ENCODE results near the gene OR4C5.
"Not testable (repeated sequence)": the region's sequence is repeated elsewhere in the genome, so short reads cannot be mapped to it uniquely, and the experiment has no call there.

Gene OR4C5

GRCh38 chr11:48366365-48366764 is at the start of gene OR4C5:
Gene OR4C5 (minus strand): TSS chr11:48366465. CDS start chr11:48366465, 0 bp downstream.
- in situ Hi-C loops (cut with MboI; ENCODE audit: low sequenced_read_pairs), result no loop called here

GRCh38 chr11:48384670-48385069 is 18.4 kb upstream of the OR4C5 start:
- in situ Hi-C loops (cut with MboI; ENCODE audit: low sequenced_read_pairs), result no loop called here

DNA sequence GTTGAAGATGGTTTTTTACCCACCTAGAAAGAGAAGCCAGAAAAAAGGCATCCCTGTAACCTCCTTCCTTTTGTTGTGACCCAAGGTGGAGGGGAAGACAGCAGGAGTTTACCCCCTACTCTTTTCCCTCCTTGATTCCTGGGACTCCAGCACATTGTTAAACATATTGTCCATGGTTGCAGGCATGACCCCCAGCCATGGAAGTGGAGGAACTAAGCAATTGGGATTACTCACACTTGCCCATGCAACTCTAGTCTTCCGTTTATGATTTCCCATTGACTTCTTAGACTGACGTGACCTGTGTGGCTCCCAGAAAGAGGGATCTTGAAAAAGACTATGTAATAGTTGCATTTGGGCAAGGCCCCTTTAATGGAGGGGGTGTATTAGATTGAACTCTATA is 17.9 kb upstream of the OR4C5 start:
- in situ Hi-C loops (cut with MboI; ENCODE audit: low sequenced_read_pairs), result not testable (repeated sequence)

- in situ Hi-C loops (cut with MboI; ENCODE audit: low sequenced_read_pairs), result not testable (repeated sequence)
Observed at GRCh38 chr11:48361289-48361688, 5.0 kb downstream of the OR4C5 start.

GRCh38 chr11:48354677-48355076 is 11.6 kb downstream of the OR4C5 start:
- in situ Hi-C loops (cut with MboI; ENCODE audit: low sequenced_read_pairs), result no loop called here

- in situ Hi-C loops (cut with MboI; ENCODE audit: low sequenced_read_pairs), result no loop called here
Observed at GRCh38 chr11:48354013-48354412, 12.3 kb downstream of the OR4C5 start.

DNA sequence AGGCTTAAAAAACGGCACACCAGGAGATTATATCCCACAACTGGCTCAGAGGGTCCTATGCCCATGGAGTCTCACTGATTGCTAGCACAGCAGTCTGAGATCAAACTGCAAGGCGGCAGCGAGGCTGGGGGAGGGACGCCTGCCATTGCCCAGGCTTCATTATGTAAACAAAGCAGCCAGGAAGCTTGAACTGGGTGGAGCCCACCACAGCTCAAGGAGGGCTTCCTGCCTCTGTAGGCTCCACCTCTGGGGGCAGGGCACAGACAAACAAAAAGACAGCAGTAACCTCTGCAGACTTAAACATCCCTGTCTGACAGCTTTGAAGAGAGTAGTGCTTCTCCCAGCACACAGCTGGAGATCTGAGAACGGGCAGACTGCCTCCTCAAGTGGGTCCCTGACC is 20.0 kb downstream of the OR4C5 start:
- in situ Hi-C loops (cut with MboI; ENCODE audit: low sequenced_read_pairs), result not testable (repeated sequence)

GRCh38 chr11:48342505-48342904 is 23.8 kb downstream of the OR4C5 start:
- in situ Hi-C loops (cut with MboI; ENCODE audit: low sequenced_read_pairs), result not testable (repeated sequence)

DNA sequence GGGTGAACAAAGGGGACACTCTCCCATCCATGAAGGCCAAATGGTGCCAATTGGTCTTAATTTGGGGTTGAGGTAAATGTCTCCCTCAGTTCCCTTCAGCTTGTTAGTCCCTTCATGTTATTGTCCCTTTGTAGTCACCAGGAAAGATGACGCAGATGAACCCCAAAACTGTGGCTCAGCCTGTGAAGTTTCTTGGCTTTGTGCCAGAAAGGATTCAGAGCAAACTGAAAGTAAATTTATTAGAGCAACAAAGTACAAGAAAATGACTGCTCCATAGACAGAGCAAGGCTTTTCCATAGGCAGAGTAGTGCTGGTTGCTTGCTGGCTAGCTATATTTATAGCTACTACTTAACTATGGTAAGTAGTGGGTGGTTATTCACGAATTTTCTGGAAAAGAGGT is 24.8 kb downstream of the OR4C5 start:
- in situ Hi-C loops (cut with MboI; ENCODE audit: low sequenced_read_pairs), result no loop called here

DNA sequence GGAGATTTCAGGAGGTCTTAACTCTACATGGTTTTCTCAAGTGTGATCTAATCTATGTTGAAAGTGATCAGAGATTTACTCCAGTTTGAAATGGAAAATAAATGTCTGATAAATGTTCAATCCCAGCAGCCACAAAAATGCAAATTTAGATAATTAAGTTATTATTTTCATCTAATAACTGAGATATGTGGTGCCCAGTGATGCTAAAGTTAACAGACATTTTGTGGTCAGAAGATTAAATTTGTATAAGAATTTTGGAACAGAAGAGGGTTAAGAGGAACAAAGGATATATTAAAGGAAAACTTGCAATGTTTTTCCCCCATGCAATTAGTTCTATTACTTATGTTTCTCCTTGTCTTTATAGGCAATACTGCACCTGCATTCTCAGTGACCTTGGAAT is 41.6 kb downstream of the OR4C5 start, which contains the start of gene OR4C3:
Gene OR4C3, plus strand, starts transcription at position 301 of the 400 bp plus-strand sequence. CDS start 102 bp downstream, outside the sequence.
- in situ Hi-C loops (cut with MboI; ENCODE audit: low sequenced_read_pairs), result not testable (repeated sequence)

- in situ Hi-C loops (cut with MboI; ENCODE audit: low sequenced_read_pairs), result not testable (repeated sequence)
Observed at GRCh38 chr11:48319813-48320212, 46.5 kb downstream of the OR4C5 start.
